WERI-Rb-1 (cell line): ENCODE results near the gene STARD8.

Experiments used
- DNase-seq: peaks from one replicate; pipeline ENCODE4 v3.0.0-alpha.2; 2020
- H3K27ac ChIP-seq: fragments of 250-450 bp; sonication (Bioruptor Pico); 2 replicates; pipeline ENCODE4 v1.5.1; 2020; ENCODE audit warnings: mild to moderate bottlenecking, moderate library complexity
- H3K27me3 ChIP-seq: fragments of 250-450 bp; sonication (Bioruptor Pico); 2 replicates; pipeline ENCODE4 v1.5.1; 2021; ENCODE audit warnings: mild to moderate bottlenecking, low read depth, moderate library complexity; ENCODE audit not compliant: insufficient read depth, severe bottlenecking
- H3K36me3 ChIP-seq: fragments of 250-450 bp; sonication (Bioruptor Pico); 2 replicates; pipeline ENCODE4 v1.5.1; 2020; ENCODE audit warnings: mild to moderate bottlenecking, moderate library complexity
- H3K4me3 ChIP-seq: 2 replicates; pipeline ENCODE4 v1.5.1; 2011; ENCODE audit warnings: low read depth, mild to moderate bottlenecking, control low read depth, low read length
- H3K9me3 ChIP-seq: fragments of 250-450 bp; sonication (Bioruptor Pico); 2 replicates; pipeline ENCODE4 v1.5.1; 2021; ENCODE audit warnings: mild to moderate bottlenecking, moderate library complexity; ENCODE audit not compliant: severe bottlenecking
- CTCF ChIP-seq: IDR thresholded peaks from 2 replicates; pipeline ENCODE4 v1.5.1; 2011; ENCODE audit warnings: low read depth, mild to moderate bottlenecking, control low read depth, inconsistent platforms, low read length

Gene STARD8

GRCh38 chrX:68724531-68725020 lies 77.1 kb downstream of the STARD8 start:
- Histone ChIP-seq H3K27ac (no peak overlapping the region), H3K27me3 (peaks cover 7% of the 10 kb centered on the region), H3K9me3 (no peaks in the 10 kb centered on the region), H3K4me3 (no peak overlapping the region), H3K36me3 (no peaks in the 10 kb centered on the region)
- DNase-seq: no peak
- no peak for TF ChIP-seq CTCF

GRCh38 chrX:68725756-68726365 lies 78.4 kb downstream of the STARD8 start:
- Histone ChIP-seq H3K9me3 (no peaks in the 10 kb centered on the region), H3K4me3 (no peak overlapping the region), H3K27me3 (peaks cover 3% of the 10 kb centered on the region), H3K27ac (no peak overlapping the region), H3K36me3 (no peaks in the 10 kb centered on the region)
- no peak for TF ChIP-seq CTCF
- no peak for DNase-seq

GRCh38 chrX:68726366-68726765 lies 78.9 kb downstream of the STARD8 start:
- no peak overlapping the region for H3K27ac ChIP-seq
- DNase-seq: no peak
- H3K36me3 ChIP-seq: no peaks in the 10 kb centered on the region
- H3K9me3 ChIP-seq: no peaks in the 10 kb centered on the region
- no peaks in the 10 kb centered on the region for H3K27me3 ChIP-seq
- H3K4me3 ChIP-seq: no peak overlapping the region
- TF ChIP-seq CTCF: no peak

- peaks cover 2% of the 10 kb centered on the region for H3K27me3 ChIP-seq
- DNase-seq: no peak
- no peak overlapping the region for H3K4me3 ChIP-seq
- no peak for TF ChIP-seq CTCF
- H3K36me3 ChIP-seq: no peaks in the 10 kb centered on the region
- H3K27ac ChIP-seq: no peak overlapping the region
- H3K9me3 ChIP-seq: no peaks in the 10 kb centered on the region
Observed at GRCh38 chrX:68727696-68728095, 80.2 kb downstream of the STARD8 start.

GRCh38 chrX:68728186-68728585 lies 80.7 kb downstream of the STARD8 start:
- Histone ChIP-seq H3K27ac (no peak overlapping the region), H3K9me3 (no peaks in the 10 kb centered on the region), H3K27me3 (peaks cover 2% of the 10 kb centered on the region), H3K36me3 (no peaks in the 10 kb centered on the region), H3K4me3 (no peak overlapping the region)
- TF ChIP-seq CTCF: no peak
- no peak for DNase-seq

- TF ChIP-seq CTCF: no peak
Observed at GRCh38 chrX:68731254-68731653, 83.8 kb downstream of the STARD8 start.

More at GRCh38 chrX:68731254-68731653, 83.8 kb downstream of the STARD8 start:
- Histone ChIP-seq H3K27me3 (peaks cover 15% of the 10 kb centered on the region), H3K4me3 (no peak overlapping the region), H3K9me3 (no peaks in the 10 kb centered on the region), H3K36me3 (no peaks in the 10 kb centered on the region), H3K27ac (no peak overlapping the region)
- DNase-seq: no peak
